MV-4-11 (cell line): Measurements from ENCODE around the gene DENND1B.

Source experiments
- DNase-seq: peaks from one replicate; lab custom pipeline; 2025; lab: John Stamatoyannopoulos, UW

Gene DENND1B, protein sequence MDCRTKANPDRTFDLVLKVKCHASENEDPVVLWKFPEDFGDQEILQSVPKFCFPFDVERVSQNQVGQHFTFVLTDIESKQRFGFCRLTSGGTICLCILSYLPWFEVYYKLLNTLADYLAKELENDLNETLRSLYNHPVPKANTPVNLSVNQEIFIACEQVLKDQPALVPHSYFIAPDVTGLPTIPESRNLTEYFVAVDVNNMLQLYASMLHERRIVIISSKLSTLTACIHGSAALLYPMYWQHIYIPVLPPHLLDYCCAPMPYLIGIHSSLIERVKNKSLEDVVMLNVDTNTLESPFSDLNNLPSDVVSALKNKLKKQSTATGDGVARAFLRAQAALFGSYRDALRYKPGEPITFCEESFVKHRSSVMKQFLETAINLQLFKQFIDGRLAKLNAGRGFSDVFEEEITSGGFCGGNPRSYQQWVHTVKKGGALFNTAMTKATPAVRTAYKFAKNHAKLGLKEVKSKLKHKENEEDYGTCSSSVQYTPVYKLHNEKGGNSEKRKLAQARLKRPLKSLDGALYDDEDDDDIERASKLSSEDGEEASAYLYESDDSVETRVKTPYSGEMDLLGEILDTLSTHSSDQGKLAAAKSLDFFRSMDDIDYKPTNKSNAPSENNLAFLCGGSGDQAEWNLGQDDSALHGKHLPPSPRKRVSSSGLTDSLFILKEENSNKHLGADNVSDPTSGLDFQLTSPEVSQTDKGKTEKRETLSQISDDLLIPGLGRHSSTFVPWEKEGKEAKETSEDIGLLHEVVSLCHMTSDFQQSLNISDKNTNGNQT

GRCh38 chr1:197775282-197776262 lies at the start of gene DENND1B:
Gene DENND1B, minus strand, starts transcription at chr1:197775480. Its CDS starts 325 bp downstream, at chr1:197775155.
- peak; percentile 66 for DNase-seq

GRCh38 chr1:197814306-197814705 lies 39.0 kb upstream of the DENND1B start:
- DNase-seq = no peak

- DNase-seq = no peak
Observed at GRCh38 chr1:197813741-197814140, 38.5 kb upstream of the DENND1B start.

DNA sequence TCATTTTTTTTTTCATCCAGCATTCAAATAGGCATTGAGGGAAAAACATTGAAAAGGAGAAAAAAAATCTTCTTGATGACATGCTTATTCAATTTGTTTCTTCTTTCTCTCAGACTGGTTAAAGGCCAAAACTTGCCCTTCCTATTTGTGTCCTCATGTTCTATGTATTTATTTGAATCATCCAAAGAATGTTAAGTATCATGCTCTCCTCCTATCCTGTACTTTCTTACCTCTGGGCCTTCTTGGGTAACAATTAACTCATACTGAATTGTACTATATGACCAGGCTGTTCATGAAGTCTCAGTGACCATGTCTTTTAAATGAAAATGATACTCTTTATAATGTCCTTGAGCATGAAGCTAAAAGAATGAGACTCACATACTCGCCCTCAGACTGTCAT lies 36.5 kb upstream of the DENND1B start:
- no peak for DNase-seq

- no peak for DNase-seq
Observed at GRCh38 chr1:197810812-197811211, 35.5 kb upstream of the DENND1B start.

DNA sequence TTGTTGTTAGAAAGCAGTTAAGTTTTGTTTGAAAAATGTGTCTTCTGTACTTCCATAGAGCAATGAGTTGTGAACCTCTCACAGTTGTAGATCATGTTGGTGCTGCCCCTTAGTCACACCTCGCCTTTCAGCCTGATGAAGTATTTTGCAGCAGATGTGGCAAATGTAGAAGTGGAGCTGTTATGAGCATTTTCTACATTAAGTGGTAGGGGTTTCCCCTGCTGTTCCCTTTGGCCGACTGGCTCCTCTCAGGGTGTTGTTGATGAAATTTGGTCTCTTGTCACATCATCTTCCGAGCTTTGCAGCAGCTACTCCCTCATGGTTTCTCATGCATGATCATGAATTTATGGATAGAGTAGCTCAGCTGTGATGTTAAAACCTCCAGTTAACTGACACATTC lies 33.6 kb upstream of the DENND1B start:
- DNase-seq = no peak

GRCh38 chr1:197807739-197808453 lies 32.6 kb upstream of the DENND1B start:
- DNase-seq = no peak

GRCh38 chr1:197807216-197807615 lies 31.9 kb upstream of the DENND1B start:
- DNase-seq = no peak

GRCh38 chr1:197806718-197807117 lies 31.4 kb upstream of the DENND1B start:
- DNase-seq = no peak

GRCh38 chr1:197801684-197802083 lies 26.4 kb upstream of the DENND1B start:
- DNase-seq = no peak

DNA sequence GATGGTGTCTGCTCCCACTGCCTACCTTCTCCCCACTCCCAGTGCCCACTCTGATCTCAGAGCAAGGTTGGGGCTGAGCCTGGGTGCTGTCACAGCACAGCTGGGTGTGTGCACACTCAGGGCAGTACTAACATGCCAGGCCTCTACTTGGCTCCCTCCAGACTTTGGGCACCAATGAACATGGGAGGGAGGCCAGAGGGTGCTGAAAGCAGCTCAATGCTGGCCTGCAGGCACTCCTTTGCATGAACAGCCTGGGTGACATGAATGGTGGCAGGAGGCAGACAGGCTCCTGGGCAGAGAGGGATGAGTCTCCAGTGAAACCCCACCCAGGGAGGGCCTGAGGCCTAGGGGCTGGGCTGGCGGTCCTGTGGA lies 25.8 kb upstream of the DENND1B start:
- no peak for DNase-seq

DNA sequence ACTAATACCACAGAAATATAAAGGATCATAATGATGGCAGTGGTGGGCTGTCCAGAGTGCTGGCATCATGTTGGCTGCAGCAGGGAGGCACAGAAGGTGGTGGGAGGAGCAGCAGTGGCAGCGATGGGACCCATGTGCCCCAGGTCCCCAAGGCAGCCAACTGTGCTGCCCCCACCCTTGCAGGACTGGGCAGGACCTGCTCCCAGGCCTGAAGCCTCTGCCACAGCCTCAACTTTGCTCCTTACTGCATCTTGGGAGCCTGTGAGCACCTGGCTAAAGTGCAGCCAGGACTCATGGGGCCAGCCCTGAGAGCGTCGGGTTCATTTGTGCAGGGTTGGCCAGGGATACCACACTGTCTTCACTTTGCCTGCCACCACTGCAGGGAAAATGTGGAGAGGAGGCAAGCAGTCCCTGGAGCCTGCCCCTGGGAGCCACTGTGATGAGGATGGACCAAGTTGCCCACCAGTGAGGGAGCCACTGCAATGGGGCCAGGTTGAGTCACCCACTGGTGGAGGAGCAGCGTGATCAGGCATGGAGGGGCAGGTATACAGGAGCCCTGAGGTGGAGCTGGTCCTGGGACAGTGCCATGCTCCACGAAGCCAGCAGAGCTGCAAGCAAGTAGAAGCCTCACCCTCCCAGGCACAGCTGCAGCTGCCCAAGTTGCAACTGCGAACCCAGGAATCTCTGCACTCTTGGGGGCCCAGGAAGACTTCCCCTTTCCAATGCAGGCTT lies 25.3 kb upstream of the DENND1B start:
- DNase-seq = no peak

GRCh38 chr1:197799271-197799670 lies 24.0 kb upstream of the DENND1B start:
- DNase-seq = peak; percentile 24

GRCh38 chr1:197798492-197798891 lies 23.2 kb upstream of the DENND1B start:
- DNase-seq = no peak

- no peak for DNase-seq
Observed at GRCh38 chr1:197797010-197797409, 21.7 kb upstream of the DENND1B start.

GRCh38 chr1:197788741-197789739 lies 13.8 kb upstream of the DENND1B start:
- no peak for DNase-seq

- DNase-seq = no peak
Observed at GRCh38 chr1:197787623-197788536, 12.6 kb upstream of the DENND1B start.

GRCh38 chr1:197787056-197787455 lies 11.8 kb upstream of the DENND1B start:
- DNase-seq = no peak
